SK-N-MC (cell line): ENCODE data around the gene RGL2.

ENCODE experiments used
- EZH2 ChIP-seq: fragments of 200-600 bp; sonication (generic); IDR thresholded peaks from one replicate; pipeline ENCODE4 v1.6.1; 2017; ENCODE audit warnings: antibody characterized with exemption
- FOXP2 ChIP-seq: optimal IDR thresholded peaks from 2 replicates; pipeline ENCODE3; 2011; ENCODE audit warnings: mild to moderate bottlenecking, moderate library complexity; ENCODE audit not compliant: insufficient read depth; ENCODE audit errors: extremely low read length, control extremely low read depth
- POLR2AphosphoS5 ChIP-seq: IDR thresholded peaks from 2 replicates; pipeline ENCODE4 v1.6.1; 2012; ENCODE audit warnings: mild to moderate bottlenecking, low read depth, low read length, borderline replicate concordance

- TF ChIP-seq EZH2 (no peak), POLR2AphosphoS5 (no peak), FOXP2 (no peak)
These were observed 10.4 kb downstream of the RGL2 start for GRCh38 chr6:33288141-33288920.
